Activated gamma-delta T cell (primary cell): ENCODE data around the gene FGD5.

ENCODE experiments used
- DNase-seq: peaks from one replicate; lab custom pipeline; 2025; lab: John Stamatoyannopoulos, UW

FGD5 gene

DNA sequence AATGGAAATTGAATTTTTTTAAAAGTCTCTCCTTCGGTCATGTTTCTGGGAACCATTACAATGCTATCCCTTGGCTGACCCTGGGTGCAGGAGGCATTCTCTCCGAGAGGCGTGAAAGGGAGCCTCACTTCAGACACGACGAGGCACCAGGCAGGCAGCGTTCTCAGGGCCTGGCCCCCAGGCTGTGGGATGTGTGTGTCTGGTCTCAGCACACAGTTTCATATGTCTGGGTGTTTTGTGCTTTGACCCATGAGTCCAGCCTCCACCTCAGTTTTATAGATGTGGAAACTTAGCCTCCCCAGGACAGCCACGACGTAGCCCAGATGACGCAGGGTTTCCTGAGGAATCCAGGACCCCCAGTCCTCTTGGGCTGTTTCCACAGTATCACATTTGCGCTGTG is 34.0 kb downstream of the FGD5 start:
- no peak for DNase-seq

DNA sequence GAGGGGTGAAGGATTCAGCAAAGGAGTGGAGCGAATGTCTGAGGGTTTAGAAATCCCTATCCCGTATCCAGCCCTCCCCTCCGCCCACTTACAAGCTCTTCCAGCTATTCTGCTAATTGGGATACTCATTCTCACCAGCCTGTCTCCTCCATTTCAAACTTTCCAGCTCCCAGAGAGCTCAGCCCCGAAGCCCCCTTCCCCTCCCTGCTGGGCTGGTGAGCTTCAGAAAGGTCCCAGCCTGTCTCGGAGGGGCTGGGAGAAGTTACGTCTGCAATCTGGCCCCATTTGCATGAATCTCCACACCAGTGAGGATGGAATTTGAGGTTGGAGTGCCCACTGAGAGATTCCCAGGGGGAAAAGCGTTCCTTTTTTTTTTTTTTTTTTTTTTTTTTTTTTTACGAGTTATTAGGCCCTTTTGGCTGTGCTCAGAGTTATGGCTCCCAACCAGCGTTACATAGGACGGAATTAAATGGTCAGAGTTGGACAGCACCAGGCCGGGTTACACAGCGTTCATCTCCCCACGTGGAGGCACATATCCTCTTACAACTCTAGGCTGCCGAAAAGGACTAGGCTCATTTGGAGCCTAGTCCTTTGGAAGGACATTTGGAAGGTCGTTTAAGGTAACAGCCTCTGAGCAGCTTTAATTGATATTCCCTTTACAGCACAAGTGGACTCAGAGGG is 34.6 kb downstream of the FGD5 start:
- no peak for DNase-seq

DNA sequence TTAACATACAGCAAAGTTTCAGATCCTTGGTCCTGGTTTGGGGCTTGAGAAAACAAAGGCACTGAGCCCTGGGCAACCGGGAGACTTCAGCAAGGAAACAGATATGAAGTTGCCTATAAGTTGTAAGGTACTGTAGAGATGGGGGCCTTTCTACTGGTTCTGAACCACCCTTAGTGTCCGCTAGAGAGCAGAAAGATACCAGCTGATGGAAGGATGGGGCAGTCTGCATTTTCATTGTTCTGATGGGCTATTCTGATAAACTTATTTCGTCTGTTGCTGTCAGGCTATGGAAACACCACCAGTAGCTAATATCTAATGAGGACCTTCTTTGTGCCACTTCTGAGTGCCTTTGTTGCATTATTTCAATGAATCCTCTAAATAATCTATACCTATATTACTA is 38.7 kb downstream of the FGD5 start:
- DNase-seq: no peak

DNA sequence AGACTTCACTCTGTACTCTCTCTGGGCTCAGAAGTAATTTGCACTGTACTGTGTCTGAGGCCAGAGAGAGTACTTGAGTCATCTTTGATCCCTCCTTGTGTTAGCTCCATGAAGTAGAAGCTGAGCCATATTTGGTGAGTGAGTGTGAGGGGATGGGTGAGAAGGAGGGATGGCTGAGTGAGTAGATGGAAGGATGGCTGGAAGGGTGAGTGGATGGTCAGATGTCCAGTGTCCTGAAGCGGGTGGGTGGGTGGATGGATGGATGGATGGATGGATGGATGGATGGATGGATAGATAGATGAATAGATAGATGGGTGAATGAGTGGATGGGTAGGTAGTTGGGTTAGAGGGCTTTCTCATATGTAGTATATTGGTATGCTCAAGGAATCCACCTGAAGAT is 39.3 kb downstream of the FGD5 start:
- DNase-seq: no peak

DNA sequence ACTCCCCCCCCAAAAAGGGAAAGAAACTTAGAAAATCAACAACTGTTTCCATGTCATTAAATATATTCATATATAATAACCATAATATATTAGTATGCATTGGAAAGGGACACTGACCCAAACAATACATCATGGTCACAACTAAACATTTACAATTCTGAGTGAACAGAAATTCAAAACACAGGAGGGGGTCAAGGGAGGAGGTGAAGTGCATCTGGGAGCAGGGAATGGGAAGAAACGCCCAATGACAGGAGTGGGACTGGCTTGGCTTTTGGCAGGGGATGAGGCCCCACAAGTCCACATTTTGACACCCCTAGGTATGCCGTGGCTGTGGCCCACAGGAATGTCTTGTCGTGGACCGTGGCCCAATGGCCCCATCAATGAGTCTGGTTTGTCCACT is 41.1 kb downstream of the FGD5 start:
- DNase-seq: no peak

DNA sequence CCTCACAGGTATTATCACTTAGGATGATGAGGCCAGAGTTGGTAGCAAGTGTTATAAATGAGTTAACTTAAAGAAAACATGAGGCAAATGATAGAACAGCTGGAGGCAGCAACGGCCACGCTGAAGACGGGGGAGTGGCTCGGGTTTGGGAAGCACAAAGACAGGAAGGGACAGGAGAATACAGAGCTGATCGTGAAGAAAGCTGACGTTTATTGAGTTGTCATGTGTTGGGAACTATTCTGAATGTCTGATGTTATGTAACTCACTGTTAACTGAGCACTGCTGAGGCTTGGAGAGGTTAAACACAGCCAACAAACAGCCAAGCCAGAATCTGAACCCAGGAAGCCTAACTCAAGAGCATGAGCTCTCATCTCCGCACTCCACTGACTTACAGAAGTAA is 42.3 kb downstream of the FGD5 start:
- DNase-seq: no peak

DNA sequence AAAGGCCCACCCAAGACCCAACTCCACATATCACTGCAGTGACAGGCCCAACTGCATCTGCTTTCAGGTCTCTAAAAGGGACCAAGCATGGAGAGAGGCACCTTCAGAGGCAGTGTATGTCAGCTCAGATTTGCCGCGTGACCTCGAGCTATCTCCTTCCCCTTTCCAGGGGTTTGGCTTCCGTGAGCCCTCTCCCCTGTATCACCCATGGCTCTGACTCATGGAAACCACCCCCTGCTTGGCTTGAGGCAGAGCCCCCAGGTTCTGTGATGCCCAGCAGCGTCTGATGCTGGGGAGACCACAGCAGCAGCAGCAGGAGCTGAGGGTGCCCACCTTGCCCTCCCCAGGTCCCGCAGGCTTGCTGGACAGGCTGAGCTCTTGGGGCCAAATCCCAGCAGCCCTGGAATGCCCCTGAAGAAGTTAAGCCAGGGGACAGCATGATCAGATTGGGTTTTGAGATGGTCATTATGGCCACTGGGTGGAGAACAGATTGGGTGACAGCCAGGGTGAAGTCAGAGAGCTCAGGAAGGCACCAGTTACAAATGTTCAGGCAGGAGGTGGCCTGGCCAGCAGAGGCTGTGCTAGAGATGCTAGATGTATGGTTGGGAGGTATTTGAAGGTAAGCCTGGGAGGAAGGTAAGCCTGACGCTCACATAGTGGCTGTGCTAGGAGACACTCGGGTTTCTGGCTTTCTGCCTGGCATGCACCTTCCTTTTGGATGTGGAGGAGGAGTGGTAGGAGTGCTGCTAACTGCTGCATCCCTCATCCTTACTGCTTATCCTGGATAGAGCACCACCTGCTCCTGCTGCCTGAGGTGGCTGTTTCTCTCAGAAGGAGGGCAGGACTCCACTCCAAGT is 42.9 kb downstream of the FGD5 start:
- no peak for DNase-seq

DNA sequence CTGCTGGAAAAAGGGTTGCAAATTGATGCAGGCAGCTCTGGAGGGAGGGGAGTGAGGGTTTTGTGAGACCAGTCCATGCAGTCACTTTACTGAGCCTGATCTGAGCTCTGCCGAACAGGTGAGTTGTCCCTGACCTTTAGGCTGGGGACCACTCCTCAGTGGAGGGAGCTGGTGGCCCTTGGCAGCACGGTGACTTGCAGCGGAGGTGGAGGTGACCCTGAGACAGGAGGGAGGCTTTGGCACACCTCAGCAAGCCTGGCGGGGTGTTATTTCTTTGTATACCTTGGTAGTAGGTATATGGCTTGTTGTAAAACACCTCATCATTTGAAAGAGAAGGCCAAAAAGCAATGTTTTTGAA is 43.5 kb downstream of the FGD5 start:
- DNase-seq: no peak

DNA sequence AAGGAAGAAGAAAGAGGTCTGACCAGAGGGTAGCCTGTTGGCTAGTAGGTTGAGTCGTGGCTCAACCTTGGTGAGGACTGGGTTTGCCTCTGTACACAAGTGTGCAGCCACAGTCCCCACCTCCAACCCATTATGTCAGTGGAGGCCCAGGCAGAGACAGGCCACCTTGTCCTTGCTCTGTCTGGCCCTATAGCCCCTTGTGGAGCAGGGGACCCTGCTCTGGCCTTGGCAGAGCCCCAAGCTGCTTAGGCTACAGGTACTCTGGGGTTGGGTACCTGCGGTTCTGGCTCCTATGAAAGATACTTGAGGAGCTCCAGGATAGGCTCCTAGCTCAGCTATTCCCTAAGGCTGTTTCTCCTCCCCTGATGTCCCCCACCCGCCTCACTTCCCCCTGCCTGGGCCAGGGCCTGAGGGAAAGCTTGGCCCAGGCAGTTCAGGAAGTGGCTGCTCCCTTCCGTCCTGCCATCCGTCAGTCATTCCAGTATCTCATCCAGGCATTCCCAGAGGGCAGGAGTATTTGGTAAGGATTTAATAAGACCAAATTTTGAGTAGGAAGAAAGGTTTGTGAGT is 44.0 kb downstream of the FGD5 start:
- no peak for DNase-seq

DNA sequence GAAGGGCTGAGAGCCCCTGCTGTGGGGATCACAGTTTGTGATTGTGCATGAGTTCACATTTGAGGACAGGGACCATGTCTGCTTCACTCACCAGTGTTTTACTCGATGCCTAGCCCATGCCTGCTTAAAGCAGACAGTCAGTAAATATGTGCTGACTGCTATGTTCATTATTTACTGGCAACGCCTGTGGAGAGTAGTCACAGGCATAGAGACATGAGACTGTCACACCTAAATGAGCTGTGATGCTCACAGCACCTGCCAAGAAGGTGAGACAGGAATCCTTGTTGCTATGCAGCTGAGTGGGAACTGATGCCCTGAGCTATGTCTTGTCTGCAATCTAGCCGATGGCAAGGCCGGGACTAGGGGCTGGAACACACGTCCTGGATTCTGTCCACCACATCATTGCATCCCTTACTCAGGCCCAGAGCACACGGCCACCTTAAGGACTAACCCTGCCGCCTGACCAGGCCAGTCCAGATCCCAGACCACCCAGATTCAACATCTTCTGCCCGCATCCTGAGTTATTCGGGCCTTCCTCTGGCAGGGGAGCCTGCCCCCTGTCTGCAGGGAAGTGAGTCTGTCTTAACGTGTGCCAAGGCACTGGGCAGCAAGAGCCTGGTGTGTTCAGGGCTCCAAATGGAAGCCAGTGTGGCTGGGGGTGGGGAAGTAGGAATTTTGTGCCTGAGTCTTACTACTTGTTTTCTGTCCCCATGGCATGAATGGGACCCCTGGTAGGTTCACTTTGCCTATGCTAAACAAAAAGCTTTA is 44.8 kb downstream of the FGD5 start:
- DNase-seq: no peak

DNA sequence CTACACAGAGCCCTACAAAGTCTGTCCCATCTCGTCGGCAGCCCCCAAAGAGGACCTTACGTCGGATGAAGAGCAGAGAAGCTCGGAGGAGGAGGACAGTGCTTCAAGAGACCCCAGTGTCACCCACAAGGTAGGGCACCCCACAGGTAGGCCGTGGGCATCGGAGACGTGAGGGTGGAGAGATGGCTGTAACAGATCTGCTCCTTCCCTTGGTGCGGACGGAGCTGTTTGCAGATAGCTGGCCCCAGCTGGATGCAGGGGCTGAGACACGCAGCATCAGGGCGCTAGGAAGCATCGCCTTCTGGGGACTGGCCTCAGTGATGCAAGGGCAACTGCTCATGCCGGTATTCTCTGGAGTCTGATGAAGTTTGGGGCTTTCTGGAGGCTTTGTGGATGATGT is 45.4 kb downstream of the FGD5 start:
- no peak for DNase-seq

DNA sequence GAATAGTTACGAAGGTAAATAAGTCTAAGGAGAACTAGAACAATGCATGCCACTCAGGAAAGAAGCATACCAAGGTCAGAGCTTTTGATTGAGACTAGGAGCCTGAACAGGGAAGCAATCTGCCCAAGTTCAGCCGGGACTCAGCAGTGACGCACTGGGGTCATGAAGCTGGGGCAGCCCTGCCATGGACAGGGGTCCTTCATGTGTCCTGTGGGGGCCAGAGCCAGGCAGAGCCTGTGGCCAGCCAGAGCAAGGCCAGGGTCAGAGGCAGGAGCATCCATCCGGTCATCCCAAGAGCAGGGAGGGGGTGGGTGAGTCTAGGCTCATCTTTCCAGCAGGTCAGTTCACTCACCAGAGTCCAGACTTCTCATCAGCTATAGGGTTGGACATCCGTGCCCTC is 47.9 kb downstream of the FGD5 start:
- no peak for DNase-seq

DNA sequence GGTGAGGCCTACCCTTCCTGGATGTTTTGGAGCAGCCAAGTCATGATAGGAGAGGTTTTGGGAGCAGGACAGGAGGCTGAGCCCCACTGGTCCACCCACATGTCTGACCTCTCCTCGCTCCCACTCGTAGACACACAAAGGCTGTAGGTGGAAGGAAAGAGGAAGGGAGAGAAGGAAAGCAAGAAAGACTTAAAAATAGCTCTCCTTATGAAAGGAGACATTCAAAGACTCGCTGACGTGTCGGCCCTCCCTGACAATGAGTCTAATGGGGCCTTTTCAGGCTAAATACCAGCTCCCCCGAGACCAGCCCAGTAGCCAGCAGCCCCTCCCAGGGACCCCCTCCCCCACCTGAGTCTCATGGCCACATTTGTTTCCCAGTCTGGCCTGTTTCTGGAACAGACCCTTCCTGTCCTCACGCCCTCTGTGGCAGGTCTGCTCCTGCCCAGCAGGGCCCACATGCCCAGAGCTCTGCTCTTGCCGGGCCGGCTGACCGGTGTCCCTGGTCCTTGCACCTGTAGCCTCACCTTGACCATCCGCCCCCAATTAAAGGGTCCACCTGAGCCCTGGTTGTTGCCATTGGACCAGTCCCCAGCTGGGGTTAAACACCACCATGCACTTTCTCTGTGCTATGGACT is 49.3 kb downstream of the FGD5 start:
- no peak for DNase-seq

DNA sequence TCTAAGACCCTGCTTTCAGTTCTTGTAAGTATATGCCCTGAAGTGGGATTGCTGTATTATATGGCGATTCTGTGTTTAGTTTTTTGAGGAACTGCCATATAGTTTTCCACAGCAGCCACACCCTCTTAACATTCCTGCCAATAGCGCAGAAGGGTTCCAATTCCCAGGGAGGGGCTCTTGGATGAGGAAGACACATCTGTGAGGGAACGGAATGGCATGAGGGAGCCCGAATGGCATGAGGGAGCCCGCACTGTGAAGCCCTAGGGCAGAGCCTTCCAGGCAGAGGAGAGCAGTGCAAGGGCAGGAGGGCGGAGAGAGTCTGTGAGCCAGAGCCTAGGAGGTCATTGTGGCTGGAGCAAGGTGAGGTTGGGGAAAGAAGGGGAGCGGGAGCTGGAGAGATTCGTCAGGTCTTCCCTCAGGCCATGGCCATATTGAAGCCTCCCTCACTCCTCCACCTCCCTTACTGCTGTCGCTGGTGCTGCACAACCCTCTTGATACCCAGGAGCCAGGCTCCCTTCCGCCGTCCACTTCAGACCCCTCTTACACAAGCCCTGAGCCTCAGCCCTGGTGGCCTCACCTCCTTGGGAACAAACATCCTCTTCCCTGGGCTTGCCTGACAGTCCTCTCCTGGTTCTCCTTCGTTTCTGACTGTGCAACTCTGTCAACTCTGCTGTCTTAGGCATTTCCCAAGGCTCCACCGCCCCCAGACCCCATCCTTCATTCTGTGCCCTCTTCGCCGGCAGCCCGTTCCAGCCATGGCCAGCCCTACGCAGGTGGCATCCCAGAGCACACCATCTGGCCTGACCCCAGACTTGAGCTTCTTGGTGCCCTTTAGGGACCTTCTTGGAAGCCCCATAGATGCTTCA is 51.4 kb downstream of the FGD5 start:
- DNase-seq: no peak

DNA sequence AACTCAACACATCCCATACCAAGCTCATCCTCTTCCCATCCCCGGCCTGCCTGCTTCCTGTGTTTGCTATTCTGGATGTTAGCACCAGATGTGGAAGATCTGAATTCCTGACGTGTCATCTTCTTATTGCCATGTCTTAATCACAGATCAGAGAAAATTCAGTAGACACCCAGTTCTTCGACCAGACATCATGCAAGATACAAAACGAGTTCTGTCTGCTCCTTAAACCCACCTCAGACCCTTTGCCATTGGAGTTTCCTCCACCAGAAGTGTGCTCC is 52.0 kb downstream of the FGD5 start:
- DNase-seq: no peak

DNA sequence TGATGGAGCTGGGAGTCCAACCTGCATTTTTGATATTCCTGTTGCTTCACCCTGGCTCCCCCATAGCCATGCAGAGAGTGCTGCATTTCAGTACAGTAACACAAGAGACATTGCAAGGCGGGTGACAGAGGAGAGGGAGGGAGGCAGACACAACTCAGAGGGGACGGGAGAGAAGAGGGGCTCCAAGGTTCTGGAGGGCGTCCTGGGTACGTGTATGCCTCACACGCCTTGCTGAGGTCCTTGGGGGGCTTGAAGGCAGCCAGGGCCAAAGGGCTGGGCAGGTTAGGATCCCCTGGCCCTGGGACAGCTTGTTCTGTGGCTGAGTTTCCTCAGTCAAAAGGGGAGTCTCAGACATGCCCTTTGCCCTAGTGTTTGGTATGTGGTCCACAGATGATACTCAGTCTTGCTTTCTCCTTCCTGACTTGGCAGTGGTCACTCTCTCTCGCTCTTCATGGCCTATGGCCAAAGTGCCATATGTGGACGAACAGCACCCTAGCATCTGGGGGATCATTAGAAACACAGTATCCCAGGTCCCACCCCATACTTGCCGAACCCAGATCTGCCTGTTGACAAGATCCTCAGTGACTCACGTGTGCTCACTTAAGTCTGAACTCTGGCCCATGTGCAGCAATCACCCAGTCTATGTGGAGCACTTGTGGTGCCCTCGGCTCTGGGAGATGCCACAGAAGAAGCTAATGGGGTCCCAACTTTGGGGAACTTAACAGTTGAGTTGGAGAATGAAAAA is 52.9 kb downstream of the FGD5 start:
- DNase-seq: no peak

DNA sequence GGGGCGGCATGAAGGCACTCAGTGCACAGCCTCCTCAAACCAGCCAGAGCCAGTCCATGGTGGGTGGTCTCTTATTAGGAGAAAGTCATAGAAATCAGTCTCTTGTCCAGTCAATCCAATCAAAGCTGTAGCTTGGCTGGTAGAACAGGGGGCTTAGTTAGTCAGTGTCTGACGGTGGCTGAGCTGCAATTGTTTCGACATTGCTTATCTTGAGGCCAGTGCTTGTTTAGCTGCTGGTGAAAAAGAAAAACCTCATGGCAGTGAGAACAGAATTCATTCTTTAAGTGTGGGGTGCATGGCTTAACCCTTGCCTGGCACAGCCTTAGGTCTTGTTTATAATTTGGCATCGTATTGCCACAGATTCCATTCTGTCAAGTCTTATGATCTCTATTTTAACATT is 53.9 kb downstream of the FGD5 start:
- DNase-seq: no peak

DNA sequence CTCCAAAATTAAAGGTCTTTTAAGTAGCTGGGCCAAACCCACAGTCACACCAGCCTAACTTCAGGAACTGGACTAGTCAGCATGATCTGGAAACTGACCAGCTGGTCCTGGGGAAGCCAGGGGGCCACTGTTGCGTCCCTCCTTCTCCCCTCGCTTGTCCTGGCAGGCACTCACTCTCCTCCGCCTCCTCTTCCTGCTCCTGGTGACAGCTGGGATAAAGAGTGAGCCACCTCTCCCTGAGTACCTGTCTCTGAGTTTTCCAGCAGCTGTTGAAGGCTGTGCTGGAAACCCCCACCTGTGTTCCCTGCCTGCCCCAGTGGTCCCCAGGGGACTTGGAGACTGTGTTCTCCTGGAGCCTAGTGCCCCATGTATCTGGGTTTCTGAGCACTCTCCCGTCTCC is 56.0 kb downstream of the FGD5 start:
- DNase-seq: no peak

DNA sequence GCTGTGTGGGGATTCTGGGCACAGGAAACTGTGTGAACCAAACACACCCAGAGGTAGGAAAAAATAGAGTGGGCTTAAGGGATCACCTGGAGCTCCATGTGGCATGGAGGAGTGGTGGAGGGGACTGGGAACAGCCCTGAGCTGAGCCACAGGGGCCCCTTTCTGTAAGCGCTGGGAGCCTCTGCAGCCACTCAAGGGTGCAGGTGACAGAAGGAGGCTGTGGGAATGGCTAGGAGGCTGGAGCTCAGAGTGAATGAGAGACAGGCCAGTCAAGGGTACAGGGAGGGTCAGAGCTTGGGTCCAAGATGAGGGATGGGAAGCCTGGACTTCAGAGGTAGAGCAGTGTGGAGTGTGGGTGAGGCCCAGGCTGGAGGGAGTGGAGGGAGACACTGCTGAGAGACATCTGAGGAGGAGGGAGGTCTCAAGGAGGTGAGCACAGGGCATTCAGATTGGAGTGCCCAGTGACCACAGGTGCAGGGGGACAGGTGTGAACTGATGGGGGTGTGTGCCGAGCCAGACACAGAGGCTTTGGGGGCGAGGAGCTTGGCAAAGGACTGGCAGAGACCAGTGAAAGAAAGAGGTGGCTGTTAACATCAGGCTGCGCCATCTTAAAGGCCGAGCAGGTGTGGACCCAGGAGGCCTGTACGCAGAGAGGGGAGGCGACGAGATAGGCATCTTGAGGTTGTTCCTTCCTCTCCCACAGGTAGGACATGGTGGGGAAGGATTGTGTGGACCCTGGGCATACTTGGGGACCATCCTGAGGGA is 56.8 kb downstream of the FGD5 start:
- DNase-seq: no peak

DNA sequence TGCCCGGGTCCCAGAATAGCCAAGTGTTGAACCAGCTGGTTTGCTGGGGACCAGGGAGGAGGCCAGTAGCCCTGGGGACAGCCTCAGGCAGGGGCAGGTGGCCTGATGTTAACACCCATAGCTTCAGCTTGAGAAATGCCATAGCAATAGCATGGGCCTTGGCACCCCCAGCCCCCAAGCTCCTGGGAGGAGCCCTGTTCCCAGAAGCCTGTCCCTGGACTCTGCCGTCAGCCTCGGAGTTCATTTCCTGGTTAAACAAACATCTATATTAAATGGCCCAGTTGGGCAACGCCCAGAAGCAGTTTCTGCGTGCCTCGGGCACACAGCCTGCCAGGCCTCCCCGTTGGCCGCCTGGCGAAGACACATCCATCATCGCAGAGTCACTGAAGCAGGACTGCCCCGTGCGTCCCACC is 58.2 kb downstream of the FGD5 start:
- DNase-seq: no peak
